Bronchial epithelial cell (primary cell): ENCODE measurements around the gene STRN4. TPM values are rescaled to one million over a fixed set of nuclear protein-coding genes. Genes with fewer than 3 reads are reported as not detected.
A peak's percentile ranks its signal among the peaks of the same experiment; 100 is the strongest.

Experiments
- DNase-seq: peaks from one replicate; pipeline ENCODE4 v3.0.0-alpha.2; 2010; ENCODE audit warnings: low read depth
- FAIRE-seq: peaks from 2 replicates; lab custom pipeline; 2011; peaks lifted over from hg19 to GRCh38; lab: Jason Lieb, UNC
- H3K27me3 ChIP-seq: 2 replicates; pipeline ENCODE4 v1.5.1; 2011; ENCODE audit warnings: low read length; ENCODE audit not compliant: control insufficient read depth, insufficient read depth
- H3K36me3 ChIP-seq: 2 replicates; pipeline ENCODE4 v1.5.1; 2011; ENCODE audit warnings: low read length; ENCODE audit not compliant: control insufficient read depth, insufficient read depth
- H3K4me3 ChIP-seq: 2 replicates; pipeline ENCODE4 v1.5.1; 2011; ENCODE audit warnings: mild to moderate bottlenecking, low read depth, low read length, control low read depth
- total RNA-seq: library from RNA; depleted of rRNA; stranded (reverse); fragments of >200 nt; gene quantifications from 2 replicates; pipeline ENCODE4 v1.2.1, GENCODE V29; 2014
- TF ChIP-seq, protein P1 (sequence below): IDR thresholded peaks from 2 replicates; pipeline ENCODE4 v1.5.1; 2011; ENCODE audit warnings: mild to moderate bottlenecking, moderate library complexity, low read length, control low read depth, inconsistent platforms; ENCODE audit not compliant: insufficient read depth, severe bottlenecking

The STRN4 gene
- total RNA-seq, 1 donor from 2014 or later, result 60.3 TPM

- H3K27me3 ChIP-seq, result no peaks in the 10 kb centered on the region
- DNase-seq (no peak), FAIRE-seq (peak; percentile 50)
- no peak overlapping the region for H3K4me3 ChIP-seq
- TF ChIP-seq, protein P1, sequence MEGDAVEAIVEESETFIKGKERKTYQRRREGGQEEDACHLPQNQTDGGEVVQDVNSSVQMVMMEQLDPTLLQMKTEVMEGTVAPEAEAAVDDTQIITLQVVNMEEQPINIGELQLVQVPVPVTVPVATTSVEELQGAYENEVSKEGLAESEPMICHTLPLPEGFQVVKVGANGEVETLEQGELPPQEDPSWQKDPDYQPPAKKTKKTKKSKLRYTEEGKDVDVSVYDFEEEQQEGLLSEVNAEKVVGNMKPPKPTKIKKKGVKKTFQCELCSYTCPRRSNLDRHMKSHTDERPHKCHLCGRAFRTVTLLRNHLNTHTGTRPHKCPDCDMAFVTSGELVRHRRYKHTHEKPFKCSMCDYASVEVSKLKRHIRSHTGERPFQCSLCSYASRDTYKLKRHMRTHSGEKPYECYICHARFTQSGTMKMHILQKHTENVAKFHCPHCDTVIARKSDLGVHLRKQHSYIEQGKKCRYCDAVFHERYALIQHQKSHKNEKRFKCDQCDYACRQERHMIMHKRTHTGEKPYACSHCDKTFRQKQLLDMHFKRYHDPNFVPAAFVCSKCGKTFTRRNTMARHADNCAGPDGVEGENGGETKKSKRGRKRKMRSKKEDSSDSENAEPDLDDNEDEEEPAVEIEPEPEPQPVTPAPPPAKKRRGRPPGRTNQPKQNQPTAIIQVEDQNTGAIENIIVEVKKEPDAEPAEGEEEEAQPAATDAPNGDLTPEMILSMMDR, result no peak
- H3K36me3 ChIP-seq, result peaks cover 50% of the 10 kb centered on the region
Observed at GRCh38 chr19:46732966-46733689, 13.1 kb downstream of the STRN4 start.

DNA sequence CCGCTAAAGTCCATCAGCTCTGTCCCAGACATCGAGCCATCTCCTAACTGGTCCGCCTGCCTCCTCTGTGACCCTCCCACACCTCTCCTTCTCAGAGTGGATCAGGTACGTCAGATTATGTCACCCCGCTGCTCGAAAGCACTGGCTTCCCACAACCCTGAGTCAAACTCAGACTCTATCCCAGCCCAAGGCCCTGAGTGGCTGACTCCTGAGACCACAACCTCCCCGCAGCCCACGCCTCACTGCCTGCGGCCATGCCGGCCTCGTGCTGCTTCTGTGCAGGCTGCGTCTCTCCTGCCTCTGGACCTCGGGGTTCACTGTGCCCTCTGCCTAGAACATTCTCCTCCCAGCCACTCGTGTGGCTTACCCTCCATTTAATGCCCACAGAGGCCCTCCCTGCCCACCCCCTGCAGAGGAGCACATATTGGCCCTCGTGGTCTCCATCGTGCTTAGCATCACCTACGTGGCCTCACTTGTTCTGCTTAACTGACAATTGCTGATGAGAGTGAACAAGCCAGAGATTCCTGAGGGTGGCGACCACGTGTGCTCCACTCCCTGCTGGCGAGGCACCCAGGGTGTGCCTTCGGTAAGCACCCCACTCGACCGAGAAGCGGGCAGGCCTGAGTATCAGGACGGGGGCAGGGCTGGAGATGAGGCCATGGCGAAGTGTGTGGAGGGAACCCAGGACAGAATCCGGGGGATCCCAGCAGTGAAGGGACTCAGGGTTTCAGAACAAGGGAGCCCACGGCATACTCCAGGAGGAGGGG, 13.9 kb downstream of the STRN4 start:
- Histone ChIP-seq H3K36me3 (peaks cover 51% of the 10 kb centered on the region), H3K27me3 (no peaks in the 10 kb centered on the region), H3K4me3 (no peak overlapping the region)
- FAIRE-seq (no peak), DNase-seq (no peak)
- TF ChIP-seq, protein P1, result no peak

DNA sequence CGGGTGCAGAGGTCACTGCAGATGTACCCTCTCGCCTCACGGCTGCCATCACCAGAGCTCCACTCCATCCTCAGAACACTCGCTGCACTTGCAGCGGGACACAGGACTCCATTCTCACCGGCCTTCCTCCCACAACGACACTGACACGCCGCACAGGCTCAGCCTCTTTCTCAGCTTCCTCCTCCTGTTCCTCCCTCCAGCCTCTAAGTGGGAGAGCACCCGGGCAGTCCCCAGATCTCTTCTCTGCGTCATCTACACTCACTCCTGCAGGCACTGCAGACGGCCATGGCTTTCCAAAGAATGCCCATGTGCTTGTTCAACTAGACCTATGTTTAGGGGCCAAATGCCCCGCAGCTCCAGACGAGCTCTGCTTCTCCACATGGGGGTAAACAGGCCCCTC, 14.7 kb downstream of the STRN4 start:
- Histone ChIP-seq H3K36me3 (peaks cover 54% of the 10 kb centered on the region), H3K4me3 (no peak overlapping the region), H3K27me3 (no peaks in the 10 kb centered on the region)
- DNase-seq (no peak), FAIRE-seq (peak; percentile 23)
- TF ChIP-seq, protein P1, result no peak

GRCh38 chr19:46731007-46731501, 15.2 kb downstream of the STRN4 start:
- FAIRE-seq, result peak; percentile 97
- no peaks in the 10 kb centered on the region for H3K27me3 ChIP-seq
- H3K4me3 ChIP-seq, result no peak overlapping the region
- TF ChIP-seq, protein P1, result no peak
- peak; percentile 83 for DNase-seq
- H3K36me3 ChIP-seq, result peaks cover 55% of the 10 kb centered on the region

- DNase-seq (no peak), FAIRE-seq (no peak)
- H3K4me3 ChIP-seq, result no peak overlapping the region
- TF ChIP-seq, protein P1, result no peak
- H3K27me3 ChIP-seq, result no peaks in the 10 kb centered on the region
- H3K36me3 ChIP-seq, result peaks cover 59% of the 10 kb centered on the region
Observed at GRCh38 chr19:46730595-46730994, 15.7 kb downstream of the STRN4 start.
